Ramos (cell line): Measurements from ENCODE around the gene CREBZF.
"Not testable (repeated sequence)": the region's sequence is repeated elsewhere in the genome, so short reads cannot be mapped to it uniquely, and the experiment has no call there.

Source experiments
- in situ Hi-C: fragments of 300-500 bp; cut with MboI; formaldehyde crosslinking; loops from one replicate; pipeline ENCODE4 v1.14.3; 2022; ENCODE audit warnings: low sequenced_read_pairs; ENCODE audit not compliant: unreplicated experiment

Gene CREBZF

GRCh38 chr11:85627998-85628770 lies 36.7 kb downstream of the CREBZF start, which contains the start of gene TMEM126B:
TSS of gene TMEM126B (plus strand) at chr11:85628593. CDS start at chr11:85628608, 15 bp downstream.
- in situ Hi-C loops, result no loop called here

DNA sequence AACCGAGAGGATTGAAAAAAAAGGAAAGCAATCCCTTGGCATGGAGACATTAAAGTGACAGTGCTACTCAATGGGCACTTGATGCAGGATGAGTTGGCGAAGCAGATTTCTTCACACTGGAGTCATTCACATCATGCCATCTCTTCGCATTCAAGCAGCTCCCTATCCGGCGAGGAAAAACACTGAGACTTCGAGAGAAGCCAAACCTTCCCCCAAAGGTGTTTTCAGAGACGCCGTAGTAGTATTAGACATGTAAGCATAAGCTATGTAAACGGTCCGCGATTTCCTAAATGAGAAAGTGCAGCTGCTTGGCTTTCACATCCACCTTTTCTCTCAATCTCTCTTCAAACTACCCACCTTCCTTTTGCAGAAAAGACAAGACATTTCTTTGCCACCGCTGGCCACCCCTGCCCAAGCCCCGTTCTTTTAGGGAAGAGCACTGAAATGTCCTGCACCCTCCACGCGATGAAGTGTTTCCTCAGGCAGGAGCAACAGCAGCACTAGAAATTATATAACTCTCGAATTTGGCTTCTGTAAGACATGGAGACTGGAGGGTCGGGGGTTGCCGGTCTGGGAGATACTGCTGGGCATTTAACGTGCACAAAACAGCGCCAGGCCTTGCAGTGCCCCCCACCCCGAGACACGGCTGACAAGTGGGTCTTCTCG lies 37.5 kb downstream of the CREBZF start, which contains the start of gene DLG2:
TSS of gene DLG2 (minus strand) at position 13 of the 666 bp plus-strand sequence.
- in situ Hi-C loops, result no loop called here

DNA sequence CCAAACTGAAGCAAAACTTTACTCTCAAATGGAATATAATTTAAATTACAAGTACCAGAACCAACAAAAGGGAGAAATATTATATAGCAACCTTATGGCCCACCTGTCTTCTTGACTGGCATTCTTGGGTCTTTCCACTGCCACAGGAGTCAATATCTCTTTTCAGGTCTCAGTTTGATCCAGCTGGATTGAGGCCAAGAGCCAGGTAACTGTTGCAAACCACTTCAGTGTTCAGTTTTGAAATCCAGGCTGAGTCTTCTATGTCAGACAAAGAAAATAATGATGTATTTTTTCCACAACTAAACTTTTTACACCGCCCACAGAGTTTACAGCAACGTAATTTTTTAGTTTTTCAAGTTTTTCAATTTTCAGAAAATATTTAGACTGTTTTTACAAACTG lies 38.4 kb downstream of the CREBZF start:
- in situ Hi-C loops, result no loop called here

GRCh38 chr11:85620256-85620655 lies 44.7 kb downstream of the CREBZF start:
- in situ Hi-C loops, result no loop called here

DNA sequence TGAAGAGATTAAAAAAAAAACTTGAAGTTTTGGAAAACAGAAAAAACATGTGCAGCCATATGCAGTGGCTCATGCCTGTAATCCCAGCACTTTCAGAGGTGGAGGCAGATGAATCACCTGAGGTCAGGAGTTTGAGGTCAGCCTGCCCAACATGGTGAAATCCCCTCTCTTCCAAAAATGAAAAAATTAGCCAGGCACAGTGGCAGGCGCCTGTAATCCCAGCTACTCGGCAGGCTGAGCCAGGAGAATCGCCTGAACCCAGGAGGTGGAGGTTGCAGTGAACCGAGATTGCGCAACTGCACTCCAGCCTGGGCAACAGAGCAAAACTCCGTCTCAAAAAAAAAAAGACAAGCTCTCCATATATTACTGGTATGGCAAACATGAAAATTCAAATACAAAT lies 45.4 kb downstream of the CREBZF start:
- in situ Hi-C loops, result no loop called here

GRCh38 chr11:85611643-85612042 lies 53.3 kb downstream of the CREBZF start:
- in situ Hi-C loops, result not testable (repeated sequence)
